ENCODE measurements around the gene CIC. TPM values are rescaled to one million over a fixed set of nuclear protein-coding genes. Genes with fewer than 3 reads are reported as not detected.
A peak's percentile ranks its signal among the peaks of the same experiment; 100 is the strongest.
"Not testable (repeated sequence)": the region's sequence is repeated elsewhere in the genome, so short reads cannot be mapped to it uniquely, and the experiment has no call there.

CIC gene
- total RNA-seq, 1 donor from 2014 or later, result 33.3 TPM

DNA sequence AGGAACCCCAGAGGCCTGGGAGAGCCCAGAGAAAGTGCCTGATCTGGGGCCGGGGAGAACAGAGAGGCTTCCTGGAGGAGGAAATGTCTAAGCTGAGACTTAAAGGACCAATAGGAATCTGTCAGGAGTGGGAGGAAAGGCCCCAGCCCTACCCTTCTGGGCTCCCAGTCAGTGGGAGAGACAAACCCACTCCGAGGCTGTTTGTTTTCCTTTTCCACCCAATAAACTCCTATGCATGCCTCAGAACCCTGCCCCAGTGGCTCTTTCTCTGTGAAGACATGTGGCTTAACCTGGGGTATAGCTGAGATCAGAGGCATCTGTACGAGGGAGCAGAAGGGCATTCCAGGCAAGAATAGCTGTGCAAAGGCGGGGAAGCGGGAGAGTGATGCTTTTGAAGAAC is 58.3 kb downstream of the CIC start:
- TF ChIP-seq, protein P1, sequence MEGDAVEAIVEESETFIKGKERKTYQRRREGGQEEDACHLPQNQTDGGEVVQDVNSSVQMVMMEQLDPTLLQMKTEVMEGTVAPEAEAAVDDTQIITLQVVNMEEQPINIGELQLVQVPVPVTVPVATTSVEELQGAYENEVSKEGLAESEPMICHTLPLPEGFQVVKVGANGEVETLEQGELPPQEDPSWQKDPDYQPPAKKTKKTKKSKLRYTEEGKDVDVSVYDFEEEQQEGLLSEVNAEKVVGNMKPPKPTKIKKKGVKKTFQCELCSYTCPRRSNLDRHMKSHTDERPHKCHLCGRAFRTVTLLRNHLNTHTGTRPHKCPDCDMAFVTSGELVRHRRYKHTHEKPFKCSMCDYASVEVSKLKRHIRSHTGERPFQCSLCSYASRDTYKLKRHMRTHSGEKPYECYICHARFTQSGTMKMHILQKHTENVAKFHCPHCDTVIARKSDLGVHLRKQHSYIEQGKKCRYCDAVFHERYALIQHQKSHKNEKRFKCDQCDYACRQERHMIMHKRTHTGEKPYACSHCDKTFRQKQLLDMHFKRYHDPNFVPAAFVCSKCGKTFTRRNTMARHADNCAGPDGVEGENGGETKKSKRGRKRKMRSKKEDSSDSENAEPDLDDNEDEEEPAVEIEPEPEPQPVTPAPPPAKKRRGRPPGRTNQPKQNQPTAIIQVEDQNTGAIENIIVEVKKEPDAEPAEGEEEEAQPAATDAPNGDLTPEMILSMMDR (IDR thresholded peaks at IDR 0.05; ENCODE audit: borderline replicate concordance), result no peak
- Histone ChIP-seq H3K36me3 (no peaks in the 10 kb centered on the region), H3K27me3 (ENCODE audit: low read depth) (peaks cover 26% of the 10 kb centered on the region), H3K4me3 (no peak overlapping the region), H3K27ac (replicated peaks) (no peak overlapping the region), H3K4me1 (peaks cover 60% of the 10 kb centered on the region), H3K9me3 (replicated peaks) (no peaks in the 10 kb centered on the region)
- no peak for DNase-seq
- intact Hi-C loops (cut with micrococcal nuclease), result no loop called here

DNA sequence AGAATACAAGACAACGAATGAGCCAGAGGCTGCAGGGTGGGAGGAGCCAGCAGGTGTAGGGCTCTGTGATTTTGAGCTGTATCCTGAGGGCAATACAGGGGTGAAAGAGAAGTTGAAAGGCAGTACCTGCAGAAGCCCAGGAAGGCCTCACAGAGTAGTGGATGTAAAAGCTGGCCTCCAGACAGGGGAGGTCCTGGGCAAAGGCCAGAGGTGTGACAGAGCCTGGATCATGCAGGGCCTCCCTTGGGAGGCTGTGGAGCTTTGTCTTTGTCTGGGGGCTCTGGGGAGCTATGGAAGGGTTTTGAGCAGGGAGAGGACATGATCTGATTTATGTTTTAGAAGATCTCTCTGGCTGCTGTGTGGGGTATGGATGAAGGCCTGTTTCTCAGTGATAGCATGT is 59.1 kb downstream of the CIC start:
- DNase-seq, result no peak
- H3K27ac ChIP-seq (replicated peaks), result no peak overlapping the region
- H3K4me1 ChIP-seq, result peaks cover 66% of the 10 kb centered on the region
- intact Hi-C loops (cut with micrococcal nuclease), result no loop called here
- H3K9me3 ChIP-seq (replicated peaks), result no peaks in the 10 kb centered on the region
- H3K36me3 ChIP-seq, result no peaks in the 10 kb centered on the region
- no peak overlapping the region for H3K4me3 ChIP-seq
- H3K27me3 ChIP-seq (ENCODE audit: low read depth), result peaks cover 19% of the 10 kb centered on the region
- TF ChIP-seq, protein P1 (IDR thresholded peaks at IDR 0.05; ENCODE audit: borderline replicate concordance), result no peak

DNA sequence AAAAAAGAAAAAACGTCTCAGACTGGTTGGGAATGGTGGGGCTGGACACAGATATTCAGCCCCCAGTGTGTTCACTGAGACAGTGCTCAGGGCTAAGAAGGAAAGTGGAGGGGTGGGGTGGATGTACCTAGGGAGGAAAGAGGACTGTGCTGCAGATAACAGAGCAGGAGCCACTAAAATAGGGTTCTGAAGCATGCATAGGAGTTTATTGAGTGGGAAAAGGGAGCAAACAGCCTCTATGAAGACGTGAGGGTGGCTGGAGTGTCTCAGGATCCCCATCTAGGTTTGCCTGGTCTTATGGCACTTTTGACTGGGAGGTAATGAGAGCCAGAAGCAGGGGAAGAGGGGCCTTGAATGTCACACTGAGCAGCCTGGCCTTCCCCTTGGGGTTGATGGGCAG is 59.8 kb downstream of the CIC start:
- Histone ChIP-seq H3K4me1 (peaks cover 65% of the 10 kb centered on the region), H3K27me3 (ENCODE audit: low read depth) (peaks cover 12% of the 10 kb centered on the region), H3K27ac (replicated peaks) (no peak overlapping the region), H3K4me3 (no peak overlapping the region), H3K36me3 (no peaks in the 10 kb centered on the region), H3K9me3 (replicated peaks) (no peaks in the 10 kb centered on the region)
- TF ChIP-seq, protein P1 (IDR thresholded peaks at IDR 0.05; ENCODE audit: borderline replicate concordance), result no peak
- DNase-seq, result no peak
- intact Hi-C loops (cut with micrococcal nuclease), result no loop called here

DNA sequence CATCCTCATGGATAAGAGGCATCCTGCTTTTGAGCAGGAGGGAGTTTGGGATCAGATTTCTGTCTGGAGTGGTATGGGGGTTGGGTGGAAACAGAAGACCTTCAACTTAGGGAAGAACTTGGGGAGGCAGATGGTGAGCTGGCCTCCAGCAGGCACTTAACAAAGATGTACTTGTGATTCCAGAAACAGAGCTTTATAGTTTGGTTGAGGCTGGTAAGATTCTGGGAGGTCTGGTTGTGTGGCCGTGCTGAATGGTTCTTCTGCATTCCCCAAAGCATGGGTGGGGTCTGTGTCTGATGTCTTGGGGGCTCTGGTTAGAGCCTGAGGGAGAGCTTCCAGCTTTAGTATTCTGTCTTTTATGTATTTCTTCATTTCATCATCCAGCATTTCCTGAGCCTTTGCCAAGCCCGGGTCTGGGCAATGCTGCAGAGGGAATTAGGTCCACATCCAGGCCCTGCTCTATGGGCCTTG is 61.2 kb downstream of the CIC start:
- Histone ChIP-seq H3K4me3 (no peak overlapping the region), H3K27me3 (ENCODE audit: low read depth) (no peaks in the 10 kb centered on the region), H3K36me3 (peaks cover 5% of the 10 kb centered on the region), H3K9me3 (replicated peaks) (no peaks in the 10 kb centered on the region), H3K4me1 (peaks cover 53% of the 10 kb centered on the region), H3K27ac (replicated peaks) (no peak overlapping the region)
- intact Hi-C loops (cut with micrococcal nuclease), result no loop called here
- TF ChIP-seq, protein P1 (IDR thresholded peaks at IDR 0.05; ENCODE audit: borderline replicate concordance), result no peak
- no peak for DNase-seq

DNA sequence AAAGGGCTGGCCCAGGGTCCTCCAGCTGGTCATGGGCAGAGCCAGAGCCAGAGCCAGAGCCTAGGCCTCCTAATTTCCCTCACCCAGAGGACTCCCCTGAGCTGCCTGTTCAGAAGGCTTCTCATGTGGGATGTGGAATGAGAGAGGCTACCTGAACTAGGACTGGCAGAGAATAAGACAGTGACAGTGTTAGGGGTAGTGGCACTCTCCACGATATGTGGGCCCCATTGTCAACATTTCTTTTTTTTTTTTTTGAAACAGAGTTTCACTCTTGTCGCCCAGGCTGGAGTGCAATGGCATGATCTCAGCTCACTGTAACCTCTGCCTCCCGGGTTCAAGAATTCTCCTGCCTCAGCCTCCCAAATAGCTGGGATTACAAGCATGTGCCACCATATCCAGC is 62.3 kb downstream of the CIC start:
- Histone ChIP-seq H3K36me3 (peaks cover 15% of the 10 kb centered on the region), H3K4me1 (peaks cover 44% of the 10 kb centered on the region), H3K27ac (replicated peaks) (peak overlapping the region; percentile 36)
- H3K4me3 ChIP-seq; intact Hi-C loops (cut with micrococcal nuclease); DNase-seq; H3K27me3 ChIP-seq (ENCODE audit: low read depth); H3K9me3 ChIP-seq (replicated peaks): not testable (repeated sequence)

DNA sequence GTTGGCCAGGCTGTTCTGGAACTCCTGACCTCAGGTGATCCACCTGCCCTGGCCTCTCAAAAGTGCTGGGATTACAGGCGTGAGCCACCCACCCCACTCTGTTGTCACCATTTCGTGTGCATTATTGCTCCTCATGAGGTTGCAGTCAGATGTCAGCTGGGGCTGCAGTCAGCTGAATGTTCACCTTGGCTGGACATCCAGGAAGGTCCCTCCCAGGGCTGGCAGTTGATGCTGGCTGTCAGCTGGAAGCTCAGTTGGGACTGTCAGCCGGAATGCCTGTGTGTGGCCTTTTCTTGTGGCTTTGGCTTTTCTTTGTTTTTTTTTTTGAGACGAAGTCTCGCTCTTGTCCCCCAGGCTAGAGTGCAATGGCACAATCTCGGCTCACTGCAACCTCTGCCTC is 63.0 kb downstream of the CIC start:
- TF ChIP-seq, protein P1 (IDR thresholded peaks at IDR 0.05; ENCODE audit: borderline replicate concordance), result no peak
- DNase-seq, result peak; percentile 37
- peaks cover 23% of the 10 kb centered on the region for H3K36me3 ChIP-seq
- H3K4me1 ChIP-seq, result peaks cover 36% of the 10 kb centered on the region
- H3K27me3 ChIP-seq (ENCODE audit: low read depth), result no peaks in the 10 kb centered on the region
- H3K4me3 ChIP-seq, result no peak overlapping the region
- H3K27ac ChIP-seq (replicated peaks), result peak overlapping the region; percentile 36
- H3K9me3 ChIP-seq (replicated peaks), result no peaks in the 10 kb centered on the region
- intact Hi-C loops (cut with micrococcal nuclease), result no loop called here

All from left ventricle myocardium inferior (tissue), 1 donor.